HepG2 (cell line): Measurements from ENCODE around the gene MUCL3. TPM values are rescaled to one million over a fixed set of nuclear protein-coding genes. Genes with fewer than 3 reads are reported as not detected.
A peak's percentile ranks its signal among the peaks of the same experiment; 100 is the strongest.

Experiments used
- CTCF ChIP-seq: sonication (generic); formaldehyde crosslinking; IDR thresholded peaks from 2 replicates; pipeline ENCODE4 v1.5.0; 2020; ENCODE audit warnings: mild to moderate bottlenecking, missing genetic modification reagents, moderate library complexity
- E2F1 ChIP-seq: sonication (generic); formaldehyde crosslinking; IDR thresholded peaks from 2 replicates; pipeline ENCODE4 v1.5.0; 2020; ENCODE audit warnings: missing genetic modification reagents
- E2F2 ChIP-seq: sonication (generic); formaldehyde crosslinking; IDR thresholded peaks from 2 replicates; pipeline ENCODE4 v1.4.0; 2020; ENCODE audit warnings: missing genetic modification reagents, borderline replicate concordance
- FOSL2 ChIP-seq: sonication (generic); formaldehyde crosslinking; IDR thresholded peaks from 2 replicates; pipeline ENCODE4 v1.4.0; 2020; ENCODE audit warnings: missing genetic modification reagents
- FOXC1 ChIP-seq: sonication (generic); formaldehyde crosslinking; IDR thresholded peaks from 2 replicates; pipeline ENCODE4 v1.8.0; 2022; ENCODE audit warnings: mild to moderate bottlenecking, missing genetic modification reagents, borderline replicate concordance
- HMGXB4 ChIP-seq, 2 experiments: sonication (generic) in 1 of 2; formaldehyde crosslinking in 1 of 2; IDR thresholded peaks; 2 replicates each; pipeline versions ENCODE4 v1.4.0 to v1.6.1; 2018 to 2020; ENCODE audit warnings: missing genetic modification reagents in 2 of 2, borderline replicate concordance in 1 of 2, low read depth in 1 of 2, mild to moderate bottlenecking in 1 of 2, missing biosample characterization in 1 of 2
- HNF1B ChIP-seq: sonication (generic); formaldehyde crosslinking; IDR thresholded peaks from 2 replicates; pipeline ENCODE4 v1.5.1; 2020; ENCODE audit warnings: mild to moderate bottlenecking, moderate library complexity, missing genetic modification reagents
- LCORL ChIP-seq, 2 experiments: fragments of 450-650 bp in 1 of 2; sonication (generic) in 1 of 2; formaldehyde crosslinking in 1 of 2; IDR thresholded peaks; 2 replicates each; pipeline versions ENCODE4 v1.5.0 to v1.6.1; 2017 to 2020; ENCODE audit warnings: antibody characterized with exemption in 1 of 2, missing genetic modification reagents in 1 of 2
- WIZ ChIP-seq: sonication (generic); formaldehyde crosslinking; IDR thresholded peaks from 2 replicates; pipeline ENCODE4 v1.5.1; 2020; ENCODE audit warnings: mild to moderate bottlenecking, missing genetic modification reagents
- ZFX ChIP-seq: sonication (generic); formaldehyde crosslinking; IDR thresholded peaks from 2 replicates; pipeline ENCODE4 v1.4.0; 2020; ENCODE audit warnings: mild to moderate bottlenecking, low read depth, missing genetic modification reagents, moderate library complexity
- ZNF343 ChIP-seq: sonication (generic); formaldehyde crosslinking; IDR thresholded peaks from 2 replicates; pipeline ENCODE4 v1.4.0; 2020; ENCODE audit warnings: mild to moderate bottlenecking, missing genetic modification reagents
- ZNF687 ChIP-seq: sonication (generic); formaldehyde crosslinking; IDR thresholded peaks from 2 replicates; pipeline ENCODE4 v1.5.1; 2020; ENCODE audit warnings: mild to moderate bottlenecking, missing genetic modification reagents, moderate library complexity
- ZNF782 ChIP-seq: sonication (generic); formaldehyde crosslinking; IDR thresholded peaks from 2 replicates; pipeline ENCODE4 v1.4.0; 2020; ENCODE audit warnings: missing genetic modification reagents, mild to moderate bottlenecking, borderline replicate concordance
- ZSCAN21 ChIP-seq: sonication (generic); formaldehyde crosslinking; IDR thresholded peaks from 2 replicates; pipeline ENCODE4 v1.8.0; 2022; ENCODE audit warnings: mild to moderate bottlenecking, missing genetic modification reagents, moderate library complexity, borderline replicate concordance
- polyA plus RNA-seq, 8 experiments: library from polyadenylated mRNA; depleted of rRNA in 3 of 8; stranded (reverse) in 7 of 8; unstranded in 1 of 8; fragments of >200 nt; fragmentation: Illumina TruSeq in 4 of 8; extraction: Trizol in 4 of 8; gene quantifications; 2 replicates each; pipeline versions ENCODE4 v1.2.1 to v1.2.3, GENCODE V29; 2011 to 2016; ENCODE audit warnings: low read depth in 4 of 8, missing spikeins in 1 of 8, mixed read lengths in 1 of 8; ENCODE audit not compliant: insufficient read depth in 1 of 8
- total RNA-seq, 5 experiments: library from RNA; depleted of rRNA; stranded (reverse); fragments of >200 nt; fragmentation: Illumina TruSeq; extraction: Trizol; gene quantifications; 2 replicates each; pipeline ENCODE4 v1.2.3, GENCODE V29; 2016; ENCODE audit warnings: low read depth in 1 of 5

Gene MUCL3
- total and polyA plus RNA-seq, 2 of the 13 experiments (the other 11 are each of a cell fraction or from before 2014, with no cell fraction given), result not detected

GRCh38 chr6:30915591-30915946, 25.2 kb upstream of the MUCL3 start (continued):
- TF ChIP-seq HNF1B (CRISPR knock-in tag), result peak; percentile 57; the same call in 1 of the 2 replicates
- no peak for TF ChIP-seq ZNF782 (CRISPR knock-in tag)
- peak; percentile 32; the same call in 1 of the 2 replicates for TF ChIP-seq ZNF687 (CRISPR knock-in tag)
- TF ChIP-seq ZFX (CRISPR knock-in tag), result 0 out of 2 replicates have a peak, but pooled peaks have one; percentile 26
- no peak for TF ChIP-seq E2F2 (CRISPR knock-in tag)
- no peak for TF ChIP-seq WIZ (CRISPR knock-in tag)
- peak in 1 of 2 experiments; percentile 67; a peak in 2 of 4 replicates for TF ChIP-seq HMGXB4 (CRISPR knock-in tag; IDR thresholded peaks at IDR 0.05; ENCODE audit: borderline replicate concordance in 1 of 2, low read depth in 1 of 2)
- no peak for TF ChIP-seq LCORL (IDR thresholded peaks at IDR 0.05)
- 0 out of 2 replicates have a peak, but pooled peaks have one; percentile 44 for TF ChIP-seq LCORL (CRISPR knock-in tag; IDR thresholded peaks at IDR 0.05)
- TF ChIP-seq FOXC1 (CRISPR knock-in tag), result 0 out of 2 replicates have a peak, but pooled peaks have one; percentile 60
- peak; percentile 86 for TF ChIP-seq CTCF (CRISPR knock-in tag)
- no peak for TF ChIP-seq E2F1 (CRISPR knock-in tag)
- no peak for TF ChIP-seq ZSCAN21 (CRISPR knock-in tag)
- 0 out of 2 replicates have a peak, but pooled peaks have one; percentile 17 for TF ChIP-seq FOSL2 (CRISPR knock-in tag)
- no peak for TF ChIP-seq ZNF343
